ENCODE results near the gene TRIM10.
"Not testable (repeated sequence)": the region's sequence is repeated elsewhere in the genome, so short reads cannot be mapped to it uniquely, and the experiment has no call there.

Gene TRIM10

GRCh38 chr6:30127238-30128093, 33.5 kb downstream of the TRIM10 start:
- no peak for DNase-seq

- no peak for DNase-seq
Measured at GRCh38 chr6:30122515-30122914, 38.5 kb downstream of the TRIM10 start.

GRCh38 chr6:30121446-30122366, 39.3 kb downstream of the TRIM10 start:
- DNase-seq = no peak

- DNase-seq = not testable (repeated sequence)
Measured at GRCh38 chr6:30118691-30119090, 42.3 kb downstream of the TRIM10 start.

GRCh38 chr6:30116724-30117123, 44.3 kb downstream of the TRIM10 start:
- no peak for DNase-seq

GRCh38 chr6:30113841-30114240, 47.2 kb downstream of the TRIM10 start:
- no peak for DNase-seq

GRCh38 chr6:30113003-30113759, 47.8 kb downstream of the TRIM10 start, which contains the start of gene TRIM31:
TRIM31 (minus strand) TSS chr6:30113090; CDS start chr6:30112805, 285 bp downstream.
- no peak for DNase-seq

- DNase-seq = no peak
Measured at GRCh38 chr6:30112402-30112994, 48.5 kb downstream of the TRIM10 start.

- no peak for DNase-seq
Measured at GRCh38 chr6:30111266-30111856, 49.6 kb downstream of the TRIM10 start.

GRCh38 chr6:30104661-30105060, 56.4 kb downstream of the TRIM10 start:
- no peak for DNase-seq

GRCh38 chr6:30103872-30104179, 57.2 kb downstream of the TRIM10 start:
- DNase-seq = no peak

GRCh38 chr6:30102970-30103871, 57.8 kb downstream of the TRIM10 start:
- DNase-seq = peak; percentile 88

GRCh38 chr6:30102414-30102969, 58.5 kb downstream of the TRIM10 start:
- no peak for DNase-seq

Measured in CD4-positive, alpha-beta T cell treated with Interleukin-10 for 1 hour (primary cell).